Measurements from ENCODE around the gene TSPAN6.

Gene TSPAN6

GRCh38 chrX:100636321-100636991, at the start of gene TSPAN6:
TSPAN6 (minus strand) TSS chrX:100636806; CDS start chrX:100636694, 112 bp downstream.
- DNase-seq (ENCODE audit: low spot score) = peak; percentile 88

GRCh38 chrX:100685997-100686305, 49.3 kb upstream of the TSPAN6 start:
- no peak for DNase-seq (ENCODE audit: low spot score)

DNA sequence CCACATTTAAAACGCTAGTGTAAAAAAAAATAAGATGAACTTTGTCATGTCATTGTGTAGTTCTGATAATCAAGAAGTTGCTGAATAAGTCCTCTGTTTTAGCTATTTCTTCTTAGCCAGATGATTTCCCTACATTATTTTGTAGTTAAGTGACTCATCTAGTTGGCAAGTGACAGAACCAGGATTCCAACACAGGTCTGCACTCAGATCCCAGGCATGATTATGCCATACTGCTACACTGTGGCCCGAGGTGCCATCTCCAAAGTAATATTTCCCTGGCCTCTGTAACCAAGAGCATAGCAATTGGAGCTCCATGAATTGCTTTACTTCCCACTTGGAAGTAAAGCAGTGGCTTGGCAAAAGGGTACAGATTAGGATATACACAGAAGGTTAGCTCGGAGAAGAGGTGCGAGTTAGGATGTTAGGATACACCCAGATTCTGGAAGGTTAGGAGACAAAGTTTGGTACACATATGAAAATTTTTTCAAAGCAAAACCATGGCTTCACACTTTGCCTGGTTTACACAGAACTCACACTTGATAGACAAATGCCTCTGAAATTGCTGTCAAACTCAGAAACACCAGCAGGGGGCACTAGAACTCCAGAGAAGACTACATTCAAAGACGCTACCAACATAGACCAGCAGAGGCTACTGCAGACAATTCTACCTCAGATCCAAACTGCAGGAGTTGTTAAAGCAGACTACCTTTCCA, 48.8 kb upstream of the TSPAN6 start:
- DNase-seq (ENCODE audit: low spot score) = peak; percentile 65

DNA sequence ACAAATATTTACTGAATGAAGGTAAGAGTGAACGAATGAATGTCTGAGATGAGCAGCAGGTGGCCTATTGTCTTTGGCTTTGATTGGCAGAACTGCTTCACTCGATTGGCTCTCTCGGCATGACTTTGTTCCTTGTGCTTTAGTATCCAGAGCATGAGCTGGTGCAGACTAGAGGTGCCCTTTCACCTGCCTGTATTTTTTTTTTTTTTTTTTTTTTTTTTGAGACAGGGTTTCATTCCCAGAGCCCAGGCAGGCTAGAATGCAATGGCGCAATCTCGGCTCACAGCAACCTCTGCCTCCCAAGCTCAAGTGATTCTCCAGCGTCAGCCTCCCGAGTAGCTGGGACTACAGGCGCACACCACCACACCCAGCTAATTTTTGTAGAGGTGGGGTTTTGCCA, 46.3 kb upstream of the TSPAN6 start:
- DNase-seq (ENCODE audit: low spot score) = no peak

- no peak for DNase-seq (ENCODE audit: low spot score)
These were observed 45.0 kb upstream of the TSPAN6 start for GRCh38 chrX:100681599-100681998.

DNA sequence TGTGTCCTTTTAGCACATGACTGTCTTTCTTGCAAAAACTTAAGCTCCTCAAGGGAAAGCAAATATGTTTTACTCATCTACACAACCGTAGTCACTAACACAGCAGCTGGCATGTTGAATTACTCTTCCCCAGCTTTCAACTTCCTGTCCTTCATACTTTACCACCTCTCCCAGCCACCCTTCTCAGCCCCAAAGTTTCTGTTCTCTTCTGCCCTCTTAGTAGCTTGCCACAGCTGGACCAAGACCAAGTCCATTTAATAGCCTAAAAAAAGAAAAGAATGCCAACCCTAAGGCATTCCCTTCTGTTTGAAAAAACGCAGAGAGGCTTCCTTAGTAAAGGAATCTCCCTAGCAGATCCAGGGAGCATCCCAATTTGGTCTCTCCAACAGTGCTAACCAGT, 44.1 kb upstream of the TSPAN6 start:
- no peak for DNase-seq (ENCODE audit: low spot score)

DNA sequence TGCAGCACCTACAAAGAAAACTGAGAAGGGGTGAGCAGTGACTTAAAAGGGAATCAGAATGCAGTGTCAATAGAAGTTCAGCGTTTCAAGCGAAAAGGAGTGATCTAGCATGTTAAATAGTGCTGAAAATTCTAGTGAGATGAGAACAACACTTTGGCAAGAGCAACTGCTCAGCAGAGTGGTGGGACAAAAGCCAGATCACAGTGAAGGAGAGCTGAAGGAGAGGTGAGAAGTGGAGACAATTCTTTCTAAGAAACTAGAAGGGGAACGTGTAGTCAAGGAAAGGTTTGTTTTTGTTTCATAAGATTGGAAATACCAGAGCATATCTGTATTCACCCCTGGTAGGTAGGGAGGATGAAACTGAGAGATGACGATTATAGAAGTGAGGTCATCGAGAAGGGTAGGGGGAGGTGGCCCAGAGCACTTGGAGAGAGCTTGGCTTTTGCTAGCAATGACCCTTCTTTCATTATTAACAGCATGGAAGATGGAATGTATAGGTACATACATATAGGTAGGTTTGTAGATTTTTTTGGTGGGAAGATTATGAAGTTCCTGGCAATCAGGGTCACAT, 41.1 kb upstream of the TSPAN6 start:
- no peak for DNase-seq (ENCODE audit: low spot score)

- no peak for DNase-seq (ENCODE audit: low spot score)
These were observed 38.1 kb upstream of the TSPAN6 start for GRCh38 chrX:100674705-100675104.

DNA sequence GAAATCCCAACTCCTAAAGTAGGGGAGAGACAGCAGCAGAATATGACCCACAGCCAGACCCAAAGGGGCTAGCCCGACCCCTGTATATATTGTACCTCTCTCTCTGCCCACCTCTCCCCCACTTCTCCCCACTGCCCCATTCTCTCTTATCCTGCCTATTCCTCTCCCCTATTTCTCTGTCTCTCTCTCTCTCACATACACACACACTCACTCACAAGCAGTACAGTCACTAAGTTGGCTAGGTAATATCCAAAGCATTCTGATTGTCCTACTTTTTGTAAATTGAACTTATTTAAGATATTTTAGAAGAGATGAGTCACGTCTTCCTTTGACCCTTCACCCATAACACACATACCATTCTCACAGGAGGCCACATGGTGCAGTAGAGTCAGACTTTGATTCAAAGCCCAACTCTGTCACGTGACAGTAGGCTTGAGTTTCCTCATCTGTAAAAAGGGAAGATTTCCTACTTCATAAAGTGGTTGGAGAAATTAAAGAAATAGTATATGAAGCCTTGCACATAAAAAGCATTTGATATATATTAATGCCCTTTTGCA, 36.9 kb upstream of the TSPAN6 start:
- DNase-seq (ENCODE audit: low spot score) = peak; percentile 29

- DNase-seq (ENCODE audit: low spot score) = no peak
These were observed 36.4 kb upstream of the TSPAN6 start for GRCh38 chrX:100672966-100673365.

GRCh38 chrX:100663642-100664041, 27.0 kb upstream of the TSPAN6 start:
- no peak for DNase-seq (ENCODE audit: low spot score)

DNA sequence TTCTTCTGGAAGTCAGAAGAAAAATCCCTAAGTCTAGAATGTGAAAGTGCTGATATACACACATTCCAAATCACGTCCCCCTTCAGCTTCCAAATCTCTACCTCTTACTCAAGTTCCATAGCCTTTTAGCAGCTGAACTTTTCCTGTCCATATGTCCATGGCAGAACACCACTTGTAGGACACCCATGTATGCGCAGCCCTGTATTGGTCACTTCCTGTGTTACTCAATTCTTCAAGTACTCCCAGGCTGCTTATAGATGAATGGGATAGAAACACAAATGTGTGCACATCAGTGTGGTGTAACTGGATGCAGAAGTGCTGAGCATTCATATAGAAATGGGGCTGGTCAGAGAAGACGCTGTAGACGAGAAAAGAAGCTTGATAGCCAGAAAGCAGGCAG, 26.2 kb upstream of the TSPAN6 start:
- DNase-seq (ENCODE audit: low spot score) = no peak

GRCh38 chrX:100662170-100662569, 25.6 kb upstream of the TSPAN6 start:
- DNase-seq (ENCODE audit: low spot score) = no peak

DNA sequence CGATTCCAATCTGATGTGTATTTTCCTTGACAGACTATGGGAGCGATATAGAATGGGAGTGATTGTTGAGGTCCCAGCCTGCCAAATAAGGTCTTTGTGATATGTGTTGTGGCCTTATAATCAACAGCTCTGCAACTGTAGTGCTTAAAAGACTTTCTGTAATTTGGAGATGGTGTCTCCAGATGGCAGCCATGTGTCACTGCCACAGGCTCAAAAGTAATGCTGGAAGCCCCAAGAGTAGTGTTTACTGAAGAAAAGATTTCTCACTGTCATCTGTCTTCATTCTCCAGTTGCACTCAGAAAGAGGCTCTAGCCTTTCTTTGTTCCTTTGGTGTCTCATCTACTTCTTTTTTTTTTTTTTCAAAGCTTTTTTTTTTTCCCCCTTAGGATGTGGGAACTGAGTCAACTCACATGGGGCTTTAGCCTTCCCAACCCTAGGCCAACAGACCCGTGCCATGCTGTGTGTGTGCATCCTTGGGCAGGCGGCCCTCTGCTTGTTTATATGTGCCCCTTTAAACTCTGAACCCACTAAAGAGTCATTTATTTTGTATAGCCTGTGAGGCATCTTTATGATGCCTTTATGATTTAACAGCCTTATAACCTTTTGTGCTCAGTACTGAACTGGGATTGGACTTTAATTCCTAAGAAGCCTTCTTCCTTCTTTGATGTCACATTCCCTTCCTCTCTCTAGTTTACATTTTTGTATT, 23.0 kb upstream of the TSPAN6 start:
- DNase-seq (ENCODE audit: low spot score) = no peak

GRCh38 chrX:100658941-100659381, 22.4 kb upstream of the TSPAN6 start:
- DNase-seq (ENCODE audit: low spot score) = no peak

DNA sequence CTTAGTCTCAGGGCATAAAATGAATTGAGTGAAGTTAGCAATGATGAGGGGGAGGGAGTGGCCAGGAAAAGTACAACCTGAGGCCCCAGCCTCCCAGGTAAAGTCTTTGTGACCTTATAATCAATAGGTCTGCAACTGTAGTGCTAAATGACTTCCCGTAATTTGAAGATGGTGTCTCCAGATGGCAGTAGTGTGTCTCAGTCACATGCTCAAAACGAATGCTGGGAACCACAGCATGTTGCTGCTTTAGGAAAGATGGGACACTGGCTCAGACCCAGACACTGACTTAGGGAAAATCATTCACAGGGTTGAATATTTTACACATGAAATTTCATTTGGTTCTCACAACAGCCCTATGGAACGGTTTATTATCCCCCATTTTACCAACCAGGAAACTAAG, 17.7 kb upstream of the TSPAN6 start:
- no peak for DNase-seq (ENCODE audit: low spot score)

- no peak for DNase-seq (ENCODE audit: low spot score)
These were observed 15.7 kb upstream of the TSPAN6 start for GRCh38 chrX:100652266-100652665.

DNA sequence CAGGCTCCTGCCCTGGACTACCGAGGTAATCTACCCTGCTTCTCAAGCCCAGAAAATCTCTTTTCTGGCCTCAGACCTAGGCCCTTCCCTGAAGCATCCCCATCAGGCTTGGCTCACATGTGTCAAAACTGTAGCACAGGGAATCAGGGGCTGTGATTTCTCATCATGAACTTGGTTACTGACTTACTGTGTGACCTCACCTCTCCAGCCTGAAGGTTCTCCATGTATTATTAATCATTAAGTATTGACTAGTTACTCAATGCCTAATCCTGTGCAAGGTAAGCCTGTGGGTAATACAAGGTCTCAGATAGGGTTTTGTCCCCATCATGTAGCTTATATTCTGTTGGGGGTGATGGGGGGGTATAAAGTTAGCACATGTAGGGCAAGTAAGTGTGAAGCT, 14.2 kb upstream of the TSPAN6 start:
- no peak for DNase-seq (ENCODE audit: low spot score)

GRCh38 chrX:100649550-100650356, 13.1 kb upstream of the TSPAN6 start:
- peak; percentile 71 for DNase-seq (ENCODE audit: low spot score)

GRCh38 chrX:100648458-100649417, 12.1 kb upstream of the TSPAN6 start:
- DNase-seq (ENCODE audit: low spot score) = peak; percentile 33

DNA sequence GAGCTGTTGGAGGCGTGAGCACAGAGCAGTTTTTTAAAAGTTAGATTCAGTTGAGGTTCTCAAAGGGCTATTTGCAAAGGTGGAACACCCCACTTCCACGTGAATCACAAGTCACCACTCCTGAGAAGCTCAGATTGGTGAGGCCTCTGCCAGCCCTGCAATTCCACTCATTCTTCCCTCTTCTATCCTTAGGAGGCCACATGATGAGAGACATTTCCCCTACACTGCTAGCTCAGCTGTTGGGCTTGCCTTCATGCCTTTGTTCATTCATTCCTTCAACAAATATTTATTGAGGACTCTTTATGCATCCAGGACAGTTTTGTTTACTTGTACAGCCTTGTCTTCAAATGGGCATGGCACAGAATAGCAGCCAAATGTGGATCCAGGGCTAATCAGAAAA, 11.1 kb upstream of the TSPAN6 start:
- no peak for DNase-seq (ENCODE audit: low spot score)

Measured in AG08396 (cell line).